SU-DHL-6 (cell line): ENCODE data around the gene EPHA8.

ENCODE experiments used
- CTCF ChIP-seq: fragments of 200-600 bp; sonication (generic); IDR thresholded peaks from one replicate; pipeline ENCODE4 v1.5.1; 2017; ENCODE audit warnings: antibody characterized with exemption, mild to moderate bottlenecking, low read length, moderate library complexity; ENCODE audit not compliant: insufficient read depth, poor library complexity, severe bottlenecking
- EZH2phosphoT487 ChIP-seq: fragments of 200-600 bp; sonication (generic), shearing (Covaris generic); conservative IDR thresholded peaks from 2 replicates; pipeline ENCODE4 v1.6.1; 2018; ENCODE audit warnings: mild to moderate bottlenecking, antibody characterized with exemption, low read length, moderate library complexity, mixed read lengths

- no peak for TF ChIP-seq CTCF
- no peak for TF ChIP-seq EZH2phosphoT487
Measured at GRCh38 chr1:22525646-22526045, 37.6 kb upstream of the EPHA8 start.
